Bone marrow (tissue), 2 donors: ENCODE measurements around the gene FILIP1L.

Source experiments
- DNase-seq, 2 donors: peaks; one replicate each; lab custom pipeline; 2025; lab: John Stamatoyannopoulos, UW

FILIP1L gene

DNA sequence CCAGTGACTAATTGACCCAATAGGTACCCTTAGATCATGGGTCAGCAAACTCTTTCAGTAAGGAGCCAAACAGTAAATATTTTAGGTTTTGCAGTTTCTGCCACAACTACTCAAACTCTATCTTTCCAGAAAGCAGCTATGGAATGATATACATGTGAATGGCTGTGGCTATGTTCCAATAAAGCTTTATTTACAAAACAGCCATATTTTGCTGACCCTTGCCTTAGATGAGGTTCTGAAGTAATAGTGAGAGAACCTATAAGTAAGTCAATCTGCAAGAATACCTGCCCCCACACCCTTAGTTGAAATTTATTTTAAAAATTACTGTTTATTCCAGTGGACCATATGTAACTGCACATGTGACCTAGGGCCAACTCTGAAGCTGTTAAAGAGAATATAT, 162.6 kb downstream of the FILIP1L start:
- no peak for DNase-seq

GRCh38 chr3:99950921-99951320, 163.4 kb downstream of the FILIP1L start:
- DNase-seq, result no peak

DNA sequence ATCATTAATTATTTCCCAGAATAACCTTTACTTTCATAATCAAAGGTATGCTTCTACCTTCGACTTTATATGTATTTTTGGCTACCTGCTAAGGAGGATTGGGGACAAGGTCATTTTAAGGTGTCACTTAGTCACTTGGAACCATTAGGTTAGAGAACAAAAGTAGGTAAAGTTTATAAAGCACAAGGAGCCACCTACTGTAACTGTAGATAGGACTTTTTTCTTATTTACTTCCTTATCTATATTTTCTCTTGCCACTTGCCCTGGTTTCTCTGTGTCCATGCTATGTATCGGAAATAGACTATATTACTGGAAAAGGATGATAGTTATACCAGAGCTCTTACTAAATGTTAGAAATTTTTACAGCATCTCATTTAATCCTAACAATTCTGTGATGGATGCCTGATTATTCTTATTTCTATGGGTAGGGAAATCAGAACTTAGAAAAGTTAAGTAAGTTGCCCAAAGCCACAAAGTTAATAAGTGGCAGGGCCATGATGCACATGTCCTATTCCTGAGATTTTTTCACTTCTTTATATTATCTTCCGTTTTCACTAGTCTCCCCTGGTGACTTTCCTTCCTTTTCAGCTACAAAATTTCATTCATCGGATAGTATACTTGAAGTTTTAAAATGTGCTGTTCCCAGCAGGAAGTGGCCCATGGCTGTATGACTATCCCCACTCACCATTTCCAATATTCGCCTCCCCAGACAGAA, 164.2 kb downstream of the FILIP1L start:
- no peak for DNase-seq

GRCh38 chr3:99948467-99949089, 165.7 kb downstream of the FILIP1L start:
- DNase-seq, result no peak

DNA sequence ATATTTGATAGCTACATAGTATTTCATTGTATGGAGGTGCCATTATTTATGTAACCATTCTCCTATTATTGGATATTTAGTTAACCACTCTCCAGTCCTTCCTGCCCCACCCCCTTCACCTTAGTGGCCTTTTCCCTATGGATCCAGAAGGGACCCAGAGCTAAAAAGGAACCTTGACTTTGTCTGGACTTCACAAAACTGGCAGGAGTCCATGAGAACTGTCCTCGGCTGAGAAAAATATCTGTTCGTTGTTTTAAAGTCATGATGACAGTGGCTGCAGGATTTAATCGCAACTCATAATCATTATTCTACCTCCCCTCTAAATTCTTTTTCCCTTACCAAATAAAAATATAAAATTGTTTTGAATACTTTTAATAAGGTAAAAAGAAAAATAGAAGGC, 166.9 kb downstream of the FILIP1L start:
- DNase-seq, result no peak

DNA sequence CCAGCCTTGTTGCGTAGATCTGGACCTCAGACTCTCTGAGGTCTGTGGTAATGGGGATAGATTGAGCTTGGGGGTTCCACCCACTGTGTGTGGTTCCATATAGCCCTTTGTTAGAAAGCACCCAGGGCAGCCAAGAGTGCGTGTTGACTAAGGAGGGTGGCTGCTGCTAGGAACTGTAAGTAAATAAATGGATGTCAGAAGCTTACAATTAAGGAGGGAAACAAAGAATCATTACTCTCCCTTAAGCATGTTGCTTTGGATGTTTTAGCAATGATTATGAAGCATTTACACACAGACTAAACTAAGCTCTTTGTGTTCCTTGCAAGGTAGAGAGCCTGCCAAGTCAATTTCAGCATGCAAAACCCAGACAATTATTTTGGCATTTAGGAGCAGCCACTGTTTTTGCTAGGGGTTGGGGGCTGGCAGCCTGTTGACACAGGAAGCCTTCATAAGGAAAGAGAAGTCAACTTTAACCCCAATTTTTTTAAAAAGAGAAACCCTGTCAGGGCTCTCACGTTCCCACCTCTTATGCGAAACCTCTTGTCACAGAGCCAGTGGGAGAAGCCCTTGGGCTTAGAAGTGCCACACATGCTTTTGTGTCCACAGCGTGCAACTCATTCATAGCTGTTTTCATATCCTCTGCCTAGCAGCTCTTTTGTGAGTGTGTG, 168.8 kb downstream of the FILIP1L start:
- DNase-seq, result no peak

DNA sequence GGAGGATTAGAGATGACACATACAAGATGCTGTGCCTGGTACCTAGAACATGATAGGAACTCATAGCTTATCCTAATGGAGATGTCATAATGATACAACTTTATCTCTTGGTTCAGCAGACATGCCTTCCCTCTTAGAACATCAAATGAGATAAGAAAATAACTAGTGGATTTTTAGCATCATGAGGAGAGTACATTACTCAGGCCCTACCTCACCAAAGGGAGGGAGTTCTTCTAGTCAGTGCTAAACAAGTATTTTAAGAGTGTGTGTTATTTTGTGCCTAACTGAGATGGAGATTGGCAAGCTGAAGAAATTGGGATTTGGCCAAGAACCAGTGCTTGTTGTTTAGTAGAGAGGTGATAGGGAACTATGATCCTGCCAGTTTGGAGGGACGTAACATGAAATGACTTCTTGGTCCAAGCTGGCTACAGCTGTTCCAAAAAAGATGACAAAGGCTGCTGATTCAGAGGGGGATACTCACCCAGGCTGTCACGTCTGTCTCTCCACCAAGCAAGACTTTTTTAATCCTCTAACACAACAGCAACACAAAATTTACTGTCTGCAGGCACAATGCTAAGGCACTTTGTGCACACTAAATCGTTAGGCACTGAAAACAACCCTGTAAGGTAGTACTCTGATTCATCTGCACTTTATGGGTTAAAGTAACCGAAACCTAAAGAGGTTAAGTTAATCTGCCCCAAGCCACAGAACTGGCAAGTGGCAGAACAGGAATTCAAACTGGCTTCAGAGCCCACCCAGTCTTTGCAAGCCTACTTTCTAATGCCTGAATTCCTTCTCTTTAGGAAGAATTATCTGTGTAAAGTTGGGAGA, 170.2 kb downstream of the FILIP1L start:
- no peak for DNase-seq

- DNase-seq, result no peak
These were observed 173.1 kb downstream of the FILIP1L start for GRCh38 chr3:99941211-99941610.

GRCh38 chr3:99940350-99940749, 174.0 kb downstream of the FILIP1L start:
- DNase-seq, result no peak

DNA sequence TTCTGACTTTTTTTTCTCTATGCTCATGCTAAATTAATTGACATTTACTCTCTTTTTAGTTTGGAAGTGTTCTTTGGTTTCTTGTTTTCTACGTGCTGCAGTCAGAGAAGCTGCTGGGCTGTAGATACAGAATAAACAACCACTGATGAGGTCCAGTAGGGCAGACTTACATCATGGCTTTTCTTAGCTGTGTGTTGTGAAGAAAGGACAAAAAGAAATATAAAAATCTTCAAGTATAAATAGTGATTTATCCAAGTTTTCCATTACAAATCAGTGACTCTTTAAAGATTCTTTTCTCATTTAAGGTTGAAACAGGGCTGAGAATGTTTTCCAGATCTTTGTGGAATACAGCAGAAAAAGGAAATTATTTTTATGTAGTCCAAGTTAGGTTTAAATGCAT, 174.4 kb downstream of the FILIP1L start:
- no peak for DNase-seq

DNA sequence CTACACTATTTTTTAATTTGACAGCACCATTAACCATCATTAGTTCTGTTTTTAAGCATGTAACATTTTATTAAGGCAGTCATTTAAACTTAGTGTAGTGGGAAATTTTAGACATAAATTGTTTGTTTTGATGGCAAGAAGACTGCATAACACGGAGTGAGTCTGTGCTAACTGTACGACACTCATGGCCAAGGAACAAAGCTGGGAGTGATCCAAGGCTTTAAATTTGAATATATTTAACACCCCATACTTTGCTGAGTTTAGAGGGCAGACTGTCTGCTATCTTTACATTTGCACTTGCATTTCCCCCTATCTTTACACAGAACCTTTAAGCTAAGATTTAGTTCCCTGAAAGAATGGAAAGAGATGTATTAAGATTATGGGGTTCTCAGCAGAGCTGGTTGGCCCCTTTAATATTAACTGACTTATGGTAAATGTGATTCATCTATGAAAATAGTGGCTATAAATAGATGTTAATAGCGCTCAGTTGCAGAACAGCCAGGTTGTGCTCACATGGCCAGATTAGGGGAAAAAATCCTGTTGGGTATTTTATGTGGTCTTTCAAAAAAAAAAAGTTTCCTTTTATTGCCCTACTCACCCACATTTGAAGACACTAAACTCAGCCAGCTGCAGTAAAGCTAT, 175.9 kb downstream of the FILIP1L start:
- no peak for DNase-seq

DNA sequence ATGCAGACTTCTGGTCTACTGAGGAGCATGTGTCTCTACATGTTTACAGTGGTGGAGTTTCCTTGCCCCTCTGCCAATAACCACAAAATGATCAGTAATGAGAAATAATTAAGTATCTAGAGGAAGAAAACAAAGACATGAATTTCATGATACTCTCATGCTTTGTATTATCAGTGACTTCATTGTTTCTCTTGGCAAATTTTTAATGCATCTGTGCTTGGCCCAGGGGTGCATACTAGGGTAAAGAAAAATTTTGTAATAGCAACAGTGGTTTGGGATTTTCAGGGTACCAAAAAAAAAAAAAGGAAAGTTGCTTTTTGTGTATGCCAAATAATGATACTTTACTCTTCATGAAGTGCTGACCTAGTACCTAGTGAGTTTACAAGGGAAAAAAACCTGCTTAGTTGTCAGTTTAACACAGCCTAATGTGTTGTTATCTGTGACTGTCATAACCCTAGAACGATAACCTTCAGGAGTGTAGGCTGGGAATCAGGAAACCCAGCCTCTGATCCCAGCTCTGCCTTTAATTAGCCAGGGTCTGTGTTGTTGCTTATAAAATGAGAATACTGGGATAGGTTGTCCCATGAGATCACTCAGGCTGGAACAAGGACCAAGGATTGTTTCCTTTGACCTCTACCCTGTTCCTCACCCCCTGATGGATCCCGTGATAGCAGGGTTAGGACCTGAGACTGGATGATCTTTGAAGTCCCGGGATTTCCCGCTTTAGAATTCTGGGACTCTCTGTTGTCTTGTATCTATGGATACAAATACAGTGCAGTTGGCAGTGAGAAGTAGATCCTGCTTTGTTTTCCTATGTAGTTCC, 179.1 kb downstream of the FILIP1L start:
- no peak for DNase-seq

GRCh38 chr3:99933971-99934750, 180.1 kb downstream of the FILIP1L start:
- DNase-seq, result no peak

DNA sequence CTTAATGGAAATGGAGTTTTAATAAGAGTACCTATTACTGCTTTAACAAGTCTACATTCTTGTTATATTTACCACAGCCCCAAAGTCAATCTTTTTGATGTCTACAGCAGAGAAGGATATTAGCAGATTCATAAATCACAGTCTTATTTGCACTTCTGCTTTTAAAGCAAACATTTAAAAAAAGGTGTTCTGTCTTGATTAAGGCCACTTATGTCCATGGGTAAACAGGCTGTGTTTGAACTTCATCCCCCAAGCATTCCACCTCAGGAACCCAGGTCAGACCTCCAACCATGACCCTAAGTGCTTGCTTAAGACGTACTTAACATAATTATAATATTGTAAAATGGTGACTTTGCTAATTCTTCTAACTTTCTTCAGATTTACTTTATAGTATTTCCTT, 183.2 kb downstream of the FILIP1L start:
- no peak for DNase-seq

DNA sequence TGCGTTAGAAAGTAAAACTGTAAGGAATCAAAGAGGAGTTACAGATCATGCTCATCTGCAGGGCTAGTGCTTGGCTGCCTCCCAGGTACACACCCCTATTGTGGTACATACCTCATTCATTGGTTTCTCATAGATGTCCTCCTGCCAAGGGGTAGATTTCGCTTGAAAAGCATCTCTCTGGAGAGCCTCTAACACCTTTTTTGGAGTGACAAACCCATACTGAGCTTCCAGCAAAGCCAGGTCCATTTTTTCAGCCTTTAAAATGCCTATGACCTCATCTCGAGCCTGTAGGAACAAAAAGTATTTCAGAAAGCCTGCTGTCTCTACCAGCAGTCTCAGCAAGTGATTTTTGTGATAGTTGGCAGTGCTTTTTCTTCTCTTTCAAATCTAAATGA, 184.6 kb downstream of the FILIP1L start:
- no peak for DNase-seq

GRCh38 chr3:99928771-99929744, 185.2 kb downstream of the FILIP1L start:
- DNase-seq, result no peak

DNA sequence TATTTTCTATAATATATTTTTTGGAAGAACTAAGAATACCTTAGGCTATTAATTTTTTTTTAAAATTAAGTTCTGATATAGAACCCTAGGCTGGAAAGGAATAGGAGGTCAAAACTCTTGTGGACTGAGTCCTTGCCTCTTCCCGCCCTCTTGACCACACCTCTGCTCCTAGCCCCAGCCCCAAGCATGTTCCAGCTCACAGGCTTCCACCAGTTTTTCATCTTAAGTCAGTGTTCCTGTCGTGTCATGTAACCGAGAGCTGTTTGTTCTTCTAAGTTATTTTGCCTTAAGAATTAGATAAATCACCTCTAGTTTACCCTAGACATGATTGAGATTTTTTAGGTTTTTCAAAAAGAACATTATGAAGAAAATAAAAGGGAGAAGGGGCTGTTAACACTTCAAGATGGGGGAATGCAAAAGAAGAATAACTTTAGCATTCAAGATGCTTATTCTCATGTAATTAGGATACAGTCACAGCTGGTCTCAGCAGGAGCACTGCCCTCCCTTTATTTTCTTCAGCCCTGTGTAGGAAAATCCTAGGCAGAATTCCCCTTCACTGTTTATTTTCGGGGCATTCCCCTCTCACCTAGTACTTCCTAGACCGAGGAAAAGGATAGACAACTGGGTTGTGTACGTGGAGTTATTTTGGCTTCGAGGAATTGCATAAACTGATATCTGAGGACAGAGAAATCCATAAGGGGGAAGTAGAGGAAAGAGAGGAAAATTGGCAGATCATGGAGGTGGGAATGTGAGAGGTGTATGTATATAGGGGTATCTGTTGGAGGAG, 186.4 kb downstream of the FILIP1L start:
- DNase-seq, result no peak

DNA sequence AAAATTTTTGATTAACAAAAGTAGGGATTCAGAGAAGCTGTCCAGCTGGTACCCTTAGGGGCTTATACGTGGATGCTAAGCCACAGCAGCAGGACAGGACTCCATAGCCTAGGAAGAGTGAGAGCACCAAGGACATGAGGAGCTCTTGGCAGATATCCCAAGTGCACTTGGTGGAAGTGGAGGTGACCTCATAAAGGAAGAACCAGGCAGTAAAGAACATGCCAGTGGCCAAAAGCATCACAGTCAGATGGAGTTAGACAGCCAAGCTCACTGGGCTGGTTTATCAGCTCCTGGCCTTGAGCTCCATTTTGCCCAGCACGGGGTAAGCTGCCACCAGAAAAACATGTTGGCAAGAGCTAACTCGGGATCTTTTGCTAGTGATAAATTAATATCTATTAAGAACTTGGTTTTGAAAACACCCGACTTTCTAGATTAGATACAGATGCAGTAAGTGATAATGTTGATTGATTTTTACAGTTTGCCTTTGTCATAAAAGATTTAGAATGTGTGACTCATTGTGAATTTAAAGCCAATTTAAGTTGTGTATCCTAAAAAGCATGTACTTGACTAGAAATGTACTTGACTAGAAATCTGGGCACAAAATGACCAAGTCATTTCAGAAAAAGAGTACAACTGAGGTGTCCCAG, 188.6 kb downstream of the FILIP1L start:
- no peak for DNase-seq
